HepG2 (cell line): ENCODE measurements around the gene SBNO1.
"Not testable (repeated sequence)": the region's sequence is repeated elsewhere in the genome, so short reads cannot be mapped to it uniquely, and the experiment has no call there.

Source experiments
- BCL3 ChIP-seq: sonication (generic); formaldehyde crosslinking; IDR thresholded peaks from 2 replicates; pipeline ENCODE4 v1.5.1; 2020; ENCODE audit warnings: mild to moderate bottlenecking, missing genetic modification reagents, moderate library complexity
- CEBPB ChIP-seq: IDR thresholded peaks from 2 replicates; pipeline ENCODE4 v1.6.1; 2011; ENCODE audit warnings: low read depth, low read length, improper control_type of control experiment, borderline replicate concordance
- CSRNP1 ChIP-seq: sonication (generic); formaldehyde crosslinking; IDR thresholded peaks from 2 replicates; pipeline ENCODE4 v1.8.1; 2023; ENCODE audit warnings: mild to moderate bottlenecking, missing genetic modification reagents
- CTCF ChIP-seq: sonication (generic); formaldehyde crosslinking; IDR thresholded peaks from 2 replicates; pipeline ENCODE4 v1.5.0; 2020; ENCODE audit warnings: mild to moderate bottlenecking, missing genetic modification reagents, moderate library complexity
- FOXA1 ChIP-seq, 2 experiments: fragments of 450-650 bp in 1 of 2; sonication (generic) in 1 of 2; formaldehyde crosslinking in 1 of 2; IDR thresholded peaks; 2 replicates each; pipeline versions ENCODE4 v1.4.0 to v1.6.1; 2016 to 2020; ENCODE audit warnings: missing genetic modification reagents in 1 of 2
- RAD21 ChIP-seq: fragments of 450-650 bp; formaldehyde crosslinking; IDR thresholded peaks from 2 replicates; pipeline ENCODE4 v1.5.0; 2020; ENCODE audit warnings: mild to moderate bottlenecking
- REST ChIP-seq, 2 experiments: IDR thresholded peaks; 2 replicates each; pipeline ENCODE4 v1.6.1; 2011 to 2012; ENCODE audit warnings: low read length in 2 of 2, borderline replicate concordance in 1 of 2, low read depth in 1 of 2, mild to moderate bottlenecking in 1 of 2, moderate library complexity in 1 of 2
- SOX6 ChIP-seq, 2 experiments: fragments of 450-650 bp in 1 of 2; sonication (generic) in 1 of 2; formaldehyde crosslinking in 1 of 2; IDR thresholded peaks; 2 replicates each; pipeline versions ENCODE4 v1.4.0 to v1.6.1; 2017 to 2020; ENCODE audit warnings: antibody characterized with exemption in 1 of 2, mild to moderate bottlenecking in 1 of 2, missing genetic modification reagents in 1 of 2
- STAT6 ChIP-seq: sonication (generic); formaldehyde crosslinking; IDR thresholded peaks from 2 replicates; pipeline ENCODE4 v1.4.0; 2020; ENCODE audit warnings: missing genetic modification reagents, mild to moderate bottlenecking, borderline replicate concordance
- TCF7L2 ChIP-seq: IDR thresholded peaks from 2 replicates; pipeline ENCODE4 v1.6.1; 2011; ENCODE audit warnings: mild to moderate bottlenecking, low read depth, low read length, moderate library complexity
- ZNF335 ChIP-seq: sonication (generic); formaldehyde crosslinking; IDR thresholded peaks from 2 replicates; pipeline ENCODE4 v1.4.0; 2020; ENCODE audit warnings: missing genetic modification reagents

- not testable (repeated sequence) for TF ChIP-seq CSRNP1; BCL3 (CRISPR knock-in tag); ZNF335; SOX6 (IDR thresholded peaks at IDR 0.05); SOX6 (CRISPR knock-in tag; IDR thresholded peaks at IDR 0.05); REST (IDR thresholded peaks at IDR 0.05; ENCODE audit: borderline replicate concordance in 1 of 2, low read depth in 1 of 2, low read length in 2 of 2); RAD21; FOXA1 (IDR thresholded peaks at IDR 0.05); FOXA1 (CRISPR knock-in tag; IDR thresholded peaks at IDR 0.05); TCF7L2; CTCF (CRISPR knock-in tag); CEBPB; STAT6 (CRISPR knock-in tag)
These were observed 20.9 kb upstream of the SBNO1 start for GRCh38 chr12:123385536-123385935.
